Skeletal muscle tissue (tissue), 4 donors: ENCODE measurements around the gene TOM1. TPM values are rescaled to one million over a fixed set of nuclear protein-coding genes. Genes with fewer than 3 reads are reported as not detected.

Source experiments
- H3K27ac ChIP-seq: one replicate; pipeline ENCODE4 v1.7.0; 2013; ENCODE audit warnings: mild to moderate bottlenecking, low read depth, low read length, inconsistent platforms
- H3K27me3 ChIP-seq, 3 donors: one replicate each; pipeline ENCODE4 v1.7.0; 2013; ENCODE audit warnings: low read length in 3 of 3; ENCODE audit not compliant: control insufficient read depth in 3 of 3, insufficient read depth in 3 of 3
- H3K36me3 ChIP-seq, 3 donors: one replicate each; pipeline ENCODE4 v1.7.0; 2013; ENCODE audit warnings: low read length in 3 of 3; ENCODE audit not compliant: control insufficient read depth in 3 of 3, insufficient read depth in 3 of 3
- H3K4me1 ChIP-seq, 3 donors: one replicate each; pipeline ENCODE4 v1.7.0; 2013; ENCODE audit warnings: low read length in 3 of 3, mild to moderate bottlenecking in 3 of 3; ENCODE audit not compliant: control insufficient read depth in 3 of 3, insufficient read depth in 3 of 3
- H3K4me3 ChIP-seq, 3 donors: one replicate each; pipeline ENCODE4 v1.7.0; 2013; ENCODE audit warnings: low read length in 3 of 3
- H3K9ac ChIP-seq, 3 donors: one replicate each; pipeline ENCODE4 v1.7.0; 2013; ENCODE audit warnings: low read length in 3 of 3, mild to moderate bottlenecking in 3 of 3, moderate library complexity in 2 of 3, low read depth in 1 of 3
- H3K9me3 ChIP-seq, 3 donors: one replicate each; pipeline ENCODE4 v1.7.0; 2013; ENCODE audit warnings: low read length in 3 of 3; ENCODE audit not compliant: control insufficient read depth in 3 of 3
- total RNA-seq: library from RNA; depleted of rRNA; stranded (reverse); fragments of >200 nt; gene quantifications from one replicate; pipeline ENCODE4 v1.2.3, GENCODE V29; 2014
- donor health status: Osteomylitis.

The TOM1 gene
- total RNA-seq, 1 donor from 2014 or later, result 14.1 TPM

DNA sequence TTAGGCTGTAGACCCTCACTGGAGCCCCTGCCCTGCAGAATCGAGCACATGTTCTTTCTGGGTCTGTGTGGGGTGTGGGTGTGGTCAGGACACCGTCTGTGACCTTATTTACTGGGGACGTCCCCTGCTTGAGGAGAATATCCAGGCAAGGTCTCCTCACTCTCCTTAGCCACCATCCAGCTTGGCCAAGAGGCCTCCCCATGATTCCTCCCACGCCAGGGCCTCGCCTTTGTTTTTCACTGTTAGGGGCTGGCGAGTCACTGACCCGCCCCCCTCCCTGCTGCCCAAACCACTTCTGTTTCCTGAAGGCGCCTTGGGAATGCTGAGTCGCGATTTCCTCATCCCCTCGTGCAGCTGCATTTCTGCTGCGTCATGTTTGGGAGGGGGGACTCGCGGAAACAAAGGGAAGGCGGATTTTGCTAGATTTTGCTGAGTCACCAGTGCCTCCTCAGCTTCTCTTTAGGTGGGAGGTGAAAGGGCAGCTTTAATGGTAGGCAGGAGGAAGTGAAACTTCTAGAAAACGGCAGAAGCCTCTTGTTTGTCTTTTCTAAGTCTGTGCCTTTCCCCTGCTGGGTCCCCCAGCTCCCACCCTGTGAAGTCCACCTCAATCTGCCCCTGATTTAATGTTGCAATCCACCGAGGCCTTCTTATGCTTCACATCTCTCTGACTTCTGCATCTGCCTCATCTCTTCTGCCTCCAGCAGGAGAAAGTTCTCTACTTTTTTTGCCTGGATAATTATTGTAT is 77.2 kb downstream of the TOM1 start:
- Histone ChIP-seq H3K4me1 (peaks cover 36 to 48% (median 37%) of the 10 kb centered on the region in 3 donors), H3K9ac (peak overlapping the region; percentile 6 to 57 (median 51)), H3K9me3 (no peaks in the 10 kb centered on the region), H3K36me3 (no peaks in the 10 kb centered on the region), H3K4me3 (peak overlapping the region; percentile 7 to 60 (median 52)), H3K27me3 (no peaks in the 10 kb centered on the region), H3K27ac (peak overlapping the region; percentile 69)

DNA sequence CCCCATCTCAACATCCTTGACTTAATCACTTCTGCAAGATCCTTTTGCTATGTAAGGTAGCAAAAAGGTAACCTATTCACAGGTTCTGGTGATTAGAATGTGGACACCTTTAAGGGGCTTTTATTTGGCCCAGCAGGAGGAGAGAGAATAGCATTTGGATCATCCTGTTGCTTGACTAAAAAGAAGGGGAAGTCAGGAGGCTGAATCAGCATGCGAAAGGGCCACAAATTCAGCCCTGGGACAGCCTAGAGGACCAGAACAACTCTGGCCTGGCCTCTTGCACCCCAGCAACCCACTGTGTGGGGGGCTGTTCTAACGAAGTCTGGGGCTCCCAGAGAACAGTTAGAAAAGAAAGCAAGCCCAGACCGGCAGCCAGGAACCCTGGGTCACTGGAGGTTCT is 78.0 kb downstream of the TOM1 start:
- no peaks in the 10 kb centered on the region for H3K9me3 ChIP-seq
- H3K27me3 ChIP-seq, result no peaks in the 10 kb centered on the region
- peaks cover 0 to under 1% (median 0%) of the 10 kb centered on the region in 3 donors for H3K36me3 ChIP-seq
- peaks cover 34 to 48% (median 36%) of the 10 kb centered on the region in 3 donors for H3K4me1 ChIP-seq
- H3K4me3 ChIP-seq, result no peak overlapping the region
- H3K9ac ChIP-seq, result no peak overlapping the region
- H3K27ac ChIP-seq, result peak overlapping the region; percentile 69

DNA sequence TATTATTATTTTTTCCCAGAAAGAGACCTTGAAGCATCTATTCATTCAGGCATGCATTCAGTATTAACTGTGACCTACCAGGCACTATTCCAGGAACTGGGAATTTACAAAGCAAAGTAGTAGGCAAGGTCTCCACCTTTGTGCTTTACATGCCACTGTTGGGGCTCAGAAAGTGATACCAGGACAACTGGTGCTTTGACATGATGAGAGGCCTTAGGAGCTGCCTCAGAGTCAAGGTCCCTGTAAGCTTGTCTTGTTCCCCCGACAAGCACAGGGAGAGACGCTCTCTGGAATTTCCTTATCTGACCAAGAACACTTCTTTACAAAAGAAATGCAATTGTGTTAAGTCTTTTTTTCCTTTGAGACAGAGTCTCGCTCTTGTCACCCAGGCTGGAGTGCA is 78.9 kb downstream of the TOM1 start:
- H3K36me3 ChIP-seq, result peaks cover 0 to 9% (median 7%) of the 10 kb centered on the region in 3 donors
- peaks cover 36 to 57% (median 42%) of the 10 kb centered on the region in 3 donors for H3K4me1 ChIP-seq
- H3K27ac ChIP-seq, result peak overlapping the region; percentile 69
- H3K27me3 ChIP-seq, result no peaks in the 10 kb centered on the region
- H3K9me3 ChIP-seq, result no peaks in the 10 kb centered on the region
- H3K4me3 ChIP-seq, result no peak overlapping the region
- H3K9ac ChIP-seq, result no peak overlapping the region

DNA sequence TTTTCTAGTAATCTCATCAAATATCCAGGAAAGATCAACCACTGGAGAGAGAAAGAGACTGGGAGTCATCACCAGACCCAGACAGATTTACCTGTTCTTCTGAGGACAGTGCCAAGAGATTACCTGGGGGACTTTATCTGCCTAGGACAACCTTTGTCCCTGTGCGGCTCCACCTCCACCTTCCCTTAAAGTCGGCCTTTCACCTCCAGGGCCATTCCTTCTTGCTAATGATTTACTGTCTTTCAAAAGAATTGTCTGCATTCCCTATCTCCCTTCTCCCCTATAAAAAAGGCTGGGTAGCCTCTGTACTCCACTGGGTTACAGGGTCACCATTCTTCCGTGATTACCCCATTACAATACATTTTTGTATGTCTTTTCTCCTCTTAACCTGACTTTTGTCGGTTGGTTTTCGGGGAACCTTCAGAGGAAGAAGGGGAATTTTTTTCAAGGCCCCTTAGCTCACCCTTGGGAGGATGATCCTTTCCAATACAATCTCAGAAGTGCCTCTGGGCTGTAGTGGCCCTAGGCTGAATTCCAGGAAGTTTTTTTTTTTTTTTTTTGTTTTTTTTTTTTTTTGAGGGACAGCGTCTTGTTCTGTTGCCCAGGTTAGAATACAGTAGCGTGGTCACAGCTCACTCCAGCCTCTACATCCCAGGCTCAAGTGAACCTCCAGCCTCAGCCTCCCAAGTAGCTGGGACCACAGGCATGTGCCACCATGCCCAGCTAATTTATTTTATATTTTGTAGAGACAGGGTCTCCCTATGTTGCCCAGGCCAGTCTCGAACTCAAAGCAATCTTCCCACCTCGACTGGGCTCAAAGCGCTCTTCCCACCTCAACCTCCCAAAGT is 79.7 kb downstream of the TOM1 start:
- Histone ChIP-seq H3K27ac (peak overlapping the region; percentile 83), H3K4me1 (peaks cover 36 to 65% (median 44%) of the 10 kb centered on the region in 3 donors), H3K9ac (no peak overlapping the region)

DNA sequence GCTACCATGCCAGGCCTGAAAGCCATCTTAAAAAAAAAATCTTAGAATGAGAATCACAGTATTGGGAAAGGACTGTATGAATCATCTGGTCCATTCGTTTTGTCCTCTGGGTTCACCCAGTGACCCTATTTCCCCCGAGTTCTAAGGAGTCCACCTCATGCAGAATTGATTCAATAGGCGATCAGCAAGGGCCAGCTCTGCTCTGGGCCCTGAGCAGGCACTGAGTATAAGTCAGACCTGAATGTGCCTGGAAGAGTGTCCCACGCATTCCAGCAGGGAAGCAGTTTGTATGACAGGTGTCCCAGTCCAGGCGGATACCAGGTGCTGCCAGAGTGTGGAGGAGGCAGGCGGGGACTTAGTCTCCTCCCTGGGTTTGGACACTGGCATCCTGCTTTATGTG is 80.3 kb downstream of the TOM1 start:
- Histone ChIP-seq H3K9ac (peak overlapping the region in 1 of 3 donors; percentile 22), H3K27me3 (no peaks in the 10 kb centered on the region), H3K4me3 (no peak overlapping the region), H3K27ac (peak overlapping the region; percentile 83), H3K36me3 (peaks cover 2 to 21% (median 13%) of the 10 kb centered on the region in 3 donors), H3K9me3 (no peaks in the 10 kb centered on the region), H3K4me1 (peaks cover 39 to 71% (median 44%) of the 10 kb centered on the region in 3 donors)

More for the DNA sequence above, 79.7 kb downstream of the TOM1 start:
- no peak overlapping the region for H3K4me3 ChIP-seq
- peaks cover 2 to 15% (median 11%) of the 10 kb centered on the region in 3 donors for H3K36me3 ChIP-seq
- H3K9me3 ChIP-seq, result no peaks in the 10 kb centered on the region
- no peaks in the 10 kb centered on the region for H3K27me3 ChIP-seq

DNA sequence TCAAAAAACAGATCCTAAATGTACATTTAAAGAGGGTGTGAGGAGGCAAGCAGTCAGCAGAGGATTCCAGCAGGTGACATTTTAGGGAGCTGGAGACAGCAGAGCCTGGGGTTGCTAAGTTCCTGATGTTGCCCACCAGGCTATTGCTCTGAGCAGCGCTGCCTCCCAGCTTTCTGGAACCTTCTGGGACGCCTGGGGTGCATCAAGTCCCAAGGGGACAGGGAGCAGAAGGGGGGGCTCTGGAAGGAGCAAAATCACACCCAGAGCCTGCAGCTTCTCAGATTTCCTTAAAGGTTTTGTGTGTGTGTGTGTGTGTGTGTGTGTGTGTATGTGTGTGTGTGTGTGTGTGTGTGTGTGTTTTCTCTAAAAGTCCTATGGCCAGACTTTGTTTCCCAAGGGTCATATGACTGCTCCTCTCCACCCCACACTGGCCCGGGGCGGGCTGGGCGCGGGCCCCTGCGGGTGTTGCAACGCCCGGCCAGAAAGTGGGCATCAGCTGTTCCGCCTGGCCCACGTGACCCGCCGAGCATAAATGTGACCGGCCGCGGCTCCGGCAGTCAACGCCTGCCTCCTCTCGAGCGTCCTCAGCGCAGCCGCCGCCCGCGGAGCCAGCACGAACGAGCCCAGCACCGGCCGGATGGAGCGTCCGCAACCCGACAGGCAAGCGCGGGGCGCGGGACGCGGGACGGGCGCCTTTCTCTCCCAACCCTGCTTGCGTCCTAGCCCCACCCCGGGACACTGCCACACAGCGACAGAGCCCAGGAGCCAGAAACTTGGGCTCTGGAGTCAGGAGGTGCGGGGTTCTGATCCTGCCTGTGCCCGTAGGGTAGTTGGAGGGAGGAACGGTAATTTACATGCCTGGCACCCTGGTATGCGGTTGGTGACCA is 81.1 kb downstream of the TOM1 start, which contains the start of gene HMOX1:
TSS of gene HMOX1 (plus strand) at position 560 of the 887 bp plus-strand sequence. CDS start at position 638, 78 bp downstream.
- Histone ChIP-seq H3K9ac (peak within 1 kb of the TSS; percentile 84 to 87 (median 86)), H3K9me3 (no peaks in the 10 kb centered on the region), H3K36me3 (peaks cover 2 to 24% (median 13%) of the 10 kb centered on the region in 3 donors), H3K4me1 (peaks cover 35 to 65% (median 40%) of the 10 kb centered on the region in 3 donors), H3K4me3 (peak within 1 kb of the TSS; percentile 87 to 95 (median 94)), H3K27me3 (no peaks in the 10 kb centered on the region), H3K27ac (peak within 1 kb of the TSS; percentile 83)

DNA sequence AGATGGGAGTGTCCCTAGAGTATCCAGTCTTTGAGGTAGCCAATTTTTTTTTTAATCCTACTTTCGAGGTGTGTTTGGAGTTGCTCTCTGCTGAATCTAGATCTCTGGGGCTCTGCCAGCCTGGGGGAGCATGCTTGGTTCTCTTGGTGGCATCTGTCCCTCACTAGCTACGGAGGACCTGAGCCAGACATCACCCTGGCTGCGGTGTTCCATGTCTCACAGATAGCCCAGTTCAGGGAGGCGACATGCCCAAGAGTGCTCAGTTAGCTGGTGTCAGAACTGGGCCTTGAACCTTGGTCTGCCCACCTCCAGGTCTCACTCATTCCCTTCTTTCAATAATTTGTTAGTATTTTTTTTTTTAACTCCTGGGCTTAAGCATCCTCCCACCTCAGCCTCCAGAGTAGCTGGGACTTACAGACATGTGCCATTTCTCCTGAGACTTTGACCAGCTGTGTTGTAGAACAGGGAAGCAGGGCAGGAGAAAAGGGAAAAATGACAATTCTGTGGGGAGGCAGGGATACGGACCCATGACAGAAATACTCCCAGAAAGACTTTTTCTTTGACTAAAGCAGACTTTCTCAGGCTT is 81.8 kb downstream of the TOM1 start:
- Histone ChIP-seq H3K9me3 (no peaks in the 10 kb centered on the region), H3K9ac (peak overlapping the region; percentile 84 to 87 (median 86)), H3K27me3 (no peaks in the 10 kb centered on the region), H3K27ac (peak overlapping the region; percentile 83), H3K4me3 (peak overlapping the region; percentile 87 to 95 (median 94)), H3K36me3 (peaks cover 6 to 28% (median 16%) of the 10 kb centered on the region in 3 donors), H3K4me1 (peaks cover 31 to 63% (median 34%) of the 10 kb centered on the region in 3 donors)

DNA sequence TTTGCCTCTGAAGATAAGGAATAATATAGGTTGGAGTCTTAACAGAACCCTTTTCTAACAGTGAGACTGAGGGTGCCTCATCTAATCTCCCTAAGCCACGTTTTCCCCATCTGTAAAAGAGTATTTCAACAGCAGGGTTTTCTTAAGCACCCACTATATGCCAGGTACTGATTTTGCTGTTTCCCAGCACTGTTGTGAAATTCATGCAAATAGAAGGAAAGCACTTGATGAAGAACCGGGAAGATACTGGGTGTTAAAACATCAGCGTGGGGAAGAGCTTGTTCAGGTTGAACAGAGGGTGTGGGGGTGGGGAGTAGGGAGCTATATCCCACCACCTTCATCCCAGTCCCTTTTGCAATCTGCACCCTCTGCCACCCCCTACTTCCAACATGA is 84.0 kb downstream of the TOM1 start:
- Histone ChIP-seq H3K9ac (no peak overlapping the region), H3K27me3 (no peaks in the 10 kb centered on the region), H3K9me3 (no peaks in the 10 kb centered on the region), H3K4me3 (peak overlapping the region in 2 of 3 donors; percentile 16 to 41), H3K4me1 (peaks cover 24 to 45% (median 26%) of the 10 kb centered on the region in 3 donors), H3K36me3 (peaks cover 19 to 42% (median 32%) of the 10 kb centered on the region in 3 donors), H3K27ac (no peak overlapping the region)

DNA sequence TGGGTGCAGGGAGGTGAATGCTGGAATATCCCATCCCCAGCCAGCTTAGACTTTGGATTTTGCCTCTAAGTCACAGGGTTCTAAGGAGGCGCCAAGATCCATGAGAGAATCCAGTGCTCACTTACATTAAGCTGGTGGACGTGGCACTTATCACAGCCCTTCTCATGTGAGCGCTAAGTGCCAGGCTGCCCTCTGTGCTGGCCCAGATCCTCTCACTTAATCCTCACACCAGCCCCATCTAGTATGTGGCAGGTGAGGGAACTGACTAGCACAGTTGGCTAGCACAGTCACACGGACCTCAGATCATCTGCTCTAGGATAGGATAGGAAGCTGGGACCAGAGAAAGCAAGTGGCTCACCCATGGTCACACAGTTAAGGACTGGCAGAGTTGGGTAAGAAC is 84.8 kb downstream of the TOM1 start:
- peaks cover 21 to 46% (median 35%) of the 10 kb centered on the region in 3 donors for H3K36me3 ChIP-seq
- H3K27ac ChIP-seq, result no peak overlapping the region
- H3K4me3 ChIP-seq, result no peak overlapping the region

More for the DNA sequence above, 84.8 kb downstream of the TOM1 start:
- H3K27me3 ChIP-seq, result no peaks in the 10 kb centered on the region
- H3K9me3 ChIP-seq, result no peaks in the 10 kb centered on the region
- no peak overlapping the region for H3K9ac ChIP-seq
- H3K4me1 ChIP-seq, result peaks cover 24 to 45% (median 26%) of the 10 kb centered on the region in 3 donors
